Cardiac septum (tissue), 1 donor: ENCODE results near the gene COMMD10. TPM values are rescaled to one million over a fixed set of nuclear protein-coding genes. Genes with fewer than 3 reads are reported as not detected.

ENCODE experiments used
- DNase-seq: peaks from one replicate; pipeline ENCODE4 v3.0.0-alpha.2; 2020; ENCODE audit warnings: low spot score
- intact Hi-C: fragments of 100-400 bp; cut with DNase I; formaldehyde crosslinking; loops from one replicate; pipeline ENCODE4 v1.14.0; 2022
- total RNA-seq: library from RNA; stranded (reverse); fragmentation: NEBNext Ultra II Directional; extraction: Animal tissue kit (Norgen Biotek cat#: 25700); gene quantifications from one replicate; pipeline ENCODE4 v1.2.1, GENCODE V29; 2021
- donor health status: DM: no; HTN: no; CAD: no.

COMMD10 gene
- total RNA-seq, 1 donor from 2014 or later: 27.5 TPM

DNA sequence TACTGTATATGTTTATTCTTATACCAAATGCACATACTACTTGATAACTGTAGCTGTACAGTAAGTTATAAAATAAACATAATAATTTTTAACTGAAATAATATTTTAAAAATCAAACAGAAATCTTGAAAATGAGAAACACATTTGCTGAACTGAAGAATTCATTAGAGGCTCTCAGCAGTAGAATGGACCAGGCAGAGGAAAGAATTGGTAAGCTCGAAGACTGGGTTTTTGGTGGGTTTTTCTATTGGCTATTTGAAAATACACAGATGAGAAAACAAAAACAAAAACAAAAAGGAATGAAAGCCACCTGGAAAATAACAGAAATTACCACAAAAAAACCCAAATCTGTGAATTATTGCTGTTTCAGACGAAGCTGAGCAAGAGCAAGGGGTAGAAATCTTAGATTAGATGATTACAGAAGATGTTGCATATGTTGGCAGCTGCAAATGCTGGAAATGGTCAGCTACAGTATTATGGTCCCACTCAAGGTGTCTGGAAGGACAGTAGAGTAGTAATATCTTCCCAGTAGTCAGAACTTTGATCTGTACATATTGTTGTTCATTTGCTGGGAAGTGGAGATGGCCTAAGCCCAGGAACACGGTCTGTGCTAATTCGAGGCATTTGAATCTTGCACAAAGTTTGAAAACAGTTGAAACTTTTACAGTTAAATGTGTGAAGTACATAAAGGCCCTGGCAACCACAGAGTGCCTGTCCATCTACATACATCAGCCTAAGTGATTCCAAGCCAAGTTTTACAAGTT is 233.4 kb downstream of the COMMD10 start:
- intact Hi-C loops: no loop called here
- DNase-seq: no peak

DNA sequence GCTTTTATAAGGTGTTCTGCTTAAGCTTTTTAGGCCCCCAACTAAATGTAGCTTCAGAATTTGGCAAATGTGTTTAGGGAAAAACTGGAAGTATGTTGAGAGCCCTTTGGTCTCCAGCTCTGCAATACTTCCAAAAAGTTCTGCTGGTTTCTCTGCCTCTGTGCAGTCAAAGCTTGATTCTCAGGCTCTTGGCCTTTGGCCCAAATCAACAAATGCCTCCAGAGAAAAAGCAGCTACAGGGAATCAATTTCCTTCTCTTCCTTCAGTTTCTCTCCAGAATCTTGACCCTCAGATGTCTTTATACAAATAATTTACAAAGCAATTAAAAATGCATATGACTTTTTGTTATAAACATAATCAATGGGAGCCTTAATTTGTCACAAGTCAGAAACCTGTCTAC is 235.7 kb downstream of the COMMD10 start:
- intact Hi-C loops: no loop called here
- DNase-seq: no peak

DNA sequence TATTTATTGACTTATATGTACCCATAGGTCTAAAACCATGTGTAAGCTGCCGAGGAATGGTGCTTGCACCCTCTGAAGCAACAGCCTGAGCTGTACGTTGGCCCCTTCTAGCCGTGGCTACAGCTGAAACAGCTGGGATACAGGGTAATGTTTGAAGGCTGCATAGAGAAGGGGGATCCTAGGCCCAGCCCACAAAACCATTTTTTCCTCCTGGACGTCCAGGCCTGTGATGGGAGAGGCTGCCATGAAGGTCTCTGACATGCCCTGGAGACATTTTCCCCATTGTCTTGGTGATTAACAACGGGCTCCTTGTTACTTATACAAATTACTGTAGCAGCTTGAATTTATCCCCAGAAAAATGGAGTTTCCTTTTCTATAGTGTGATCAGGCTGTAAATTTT is 244.7 kb downstream of the COMMD10 start:
- intact Hi-C loops: no loop called here
- DNase-seq: no peak

DNA sequence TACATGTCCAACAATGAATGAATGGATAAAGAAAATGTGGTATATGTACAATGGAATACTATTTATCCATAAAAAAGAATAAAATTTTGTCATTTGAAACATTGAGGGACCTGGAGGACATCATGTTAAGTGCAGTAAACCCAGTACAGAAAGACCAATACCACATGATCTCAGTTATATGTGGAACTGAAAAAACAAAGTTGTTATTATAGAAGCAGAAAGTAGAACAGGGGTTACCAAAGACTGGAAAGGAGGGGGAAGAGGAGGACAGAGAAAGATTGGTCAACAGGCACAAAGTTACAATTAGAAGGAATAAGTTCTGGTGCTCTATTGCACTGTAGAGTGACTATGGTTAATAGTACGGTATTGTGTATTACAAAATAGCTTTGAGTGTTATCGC is 256.0 kb downstream of the COMMD10 start:
- no peak for DNase-seq
- intact Hi-C loops: no loop called here

Other genes starting within 250 kb of the COMMD10 start
- 22.5 TPM for gene ATG12, start 243.5 kb upstream of the COMMD10 start, total RNA-seq
- 56.6 TPM for gene AP3S1, start 243.1 kb upstream of the COMMD10 start, total RNA-seq
- gene LVRN, start 122.5 kb upstream of the COMMD10 start, total RNA-seq: 0.27 TPM
- gene ARL14EPL, start 52.6 kb upstream of the COMMD10 start, total RNA-seq: not detected